CD14-positive monocyte (primary cell): ENCODE data around the gene CACNB4. TPM values are rescaled to one million over a fixed set of nuclear protein-coding genes. Genes with fewer than 3 reads are reported as not detected.
"Not testable (repeated sequence)": the region's sequence is repeated elsewhere in the genome, so short reads cannot be mapped to it uniquely, and the experiment has no call there.

Source experiments
- DNase-seq, 3 donors: peaks; one replicate each; pipeline ENCODE4 v3.0.0-alpha.2; 2011 to 2022
- H2AFZ ChIP-seq: 2 replicates; pipeline ENCODE4 v1.6.0; 2012; ENCODE audit warnings: mild to moderate bottlenecking, low read depth, low read length, inconsistent platforms; ENCODE audit not compliant: insufficient read depth, poor library complexity, severe bottlenecking
- H3K27ac ChIP-seq, 2 donors: 1 replicate in 1 of 2; 2 replicates in 1 of 2; pipeline ENCODE4 v1.5.1; 2012 to 2013; ENCODE audit warnings: low read length in 2 of 2, control low read depth in 1 of 2, inconsistent platforms in 1 of 2, low read depth in 1 of 2, mild to moderate bottlenecking in 1 of 2
- H3K27me3 ChIP-seq, 2 donors: one replicate each; pipeline versions ENCODE4 v1.6.0 to v1.6.1; 2011 to 2013; ENCODE audit warnings: low read length in 2 of 2; ENCODE audit not compliant: control insufficient read depth in 2 of 2, insufficient read depth in 2 of 2
- H3K36me3 ChIP-seq, 2 donors: replicated peaks in 1 of 2; 1 replicate in 1 of 2; 2 replicates in 1 of 2; pipeline versions ENCODE4 v1.5.1 to v1.6.1; 2012 to 2013; ENCODE audit warnings: low read length in 2 of 2, control low read depth in 1 of 2, inconsistent platforms in 1 of 2, mild to moderate bottlenecking in 1 of 2; ENCODE audit not compliant: insufficient read depth in 2 of 2, control insufficient read depth in 1 of 2
- H3K4me1 ChIP-seq, 2 donors: 1 replicate in 1 of 2; 2 replicates in 1 of 2; pipeline versions ENCODE4 v1.5.1 to v1.6.1; 2012 to 2013; ENCODE audit warnings: low read length in 2 of 2, control low read depth in 1 of 2, inconsistent platforms in 1 of 2, mild to moderate bottlenecking in 1 of 2, moderate library complexity in 1 of 2; ENCODE audit not compliant: insufficient read depth in 2 of 2, control insufficient read depth in 1 of 2
- H3K4me2 ChIP-seq: replicated peaks from 2 replicates; pipeline ENCODE3; 2012; ENCODE audit warnings: low read length, moderate library complexity, mild to moderate bottlenecking; ENCODE audit not compliant: poor library complexity, severe bottlenecking; ENCODE audit errors: extremely low read depth
- H3K4me3 ChIP-seq, 3 experiments: fragments of 200-600 bp in 1 of 3; sonication (generic) in 1 of 3; replicated peaks in 1 of 3; 1 replicate in 2 of 3; 2 replicates in 1 of 3; pipeline ENCODE4 v1.5.1; 2011 to 2013; ENCODE audit warnings: low read length in 3 of 3, mild to moderate bottlenecking in 3 of 3, control low read depth in 2 of 3, low read depth in 2 of 3, inconsistent platforms in 1 of 3, moderate library complexity in 1 of 3
- H3K79me2 ChIP-seq: 2 replicates; pipeline ENCODE4 v1.6.0; 2012; ENCODE audit warnings: mild to moderate bottlenecking, control low read depth, inconsistent platforms, low read length, moderate library complexity; ENCODE audit not compliant: insufficient read depth
- H3K9ac ChIP-seq: 2 replicates; pipeline ENCODE4 v1.6.0; 2017; ENCODE audit warnings: low read length, mild to moderate bottlenecking; ENCODE audit not compliant: insufficient read depth, poor library complexity, severe bottlenecking
- H3K9me3 ChIP-seq, 2 donors: replicated peaks in 1 of 2; 1 replicate in 1 of 2; 2 replicates in 1 of 2; pipeline versions ENCODE4 v1.5.1 to v1.6.1; 2012 to 2013; ENCODE audit warnings: low read length in 2 of 2, control low read depth in 1 of 2; ENCODE audit not compliant: control insufficient read depth in 1 of 2, insufficient read depth in 1 of 2
- H4K20me1 ChIP-seq: 2 replicates; pipeline ENCODE4 v1.6.0; 2012; ENCODE audit warnings: mild to moderate bottlenecking, low read length, control low read depth, moderate library complexity; ENCODE audit not compliant: insufficient read depth
- H3K27ac Mint-ChIP-seq, 7 donors: one replicate each; pipeline ENCODE4 v1.8.0; 2020; ENCODE audit warnings: mild to moderate bottlenecking in 7 of 7, mixed read lengths in 7 of 7, moderate library complexity in 6 of 7, inconsistent platforms in 2 of 7
- H3K27me3 Mint-ChIP-seq, 3 donors: one replicate each; pipeline ENCODE4 v1.8.0; 2021 to 2022; ENCODE audit warnings: low read depth in 3 of 3, mild to moderate bottlenecking in 3 of 3, mixed read lengths in 3 of 3, moderate library complexity in 3 of 3, inconsistent platforms in 1 of 3
- H3K36me3 Mint-ChIP-seq, 2 donors: one replicate each; pipeline ENCODE4 v1.8.0; 2020; ENCODE audit warnings: mixed read lengths in 2 of 2, inconsistent platforms in 1 of 2, mild to moderate bottlenecking in 1 of 2
- H3K4me1 Mint-ChIP-seq: one replicate; pipeline ENCODE4 v1.8.0; 2020; ENCODE audit warnings: mild to moderate bottlenecking, mixed read lengths
- H3K4me3 Mint-ChIP-seq, 2 donors: one replicate each; pipeline ENCODE4 v1.8.0; 2020; ENCODE audit warnings: mild to moderate bottlenecking in 2 of 2, mixed read lengths in 2 of 2, moderate library complexity in 1 of 2
- H3K9me3 Mint-ChIP-seq, 7 donors: one replicate each; pipeline ENCODE4 v1.8.0; 2020 to 2022; ENCODE audit warnings: mixed read lengths in 7 of 7, mild to moderate bottlenecking in 6 of 7, moderate library complexity in 6 of 7, inconsistent platforms in 2 of 7
- WGBS: methylation state at CpG from one replicate; pipeline ENCODE4 v1.1.5; 2013; ENCODE audit warnings: missing lambda C conversion rate; ENCODE audit not compliant: insufficient coverage; 5-methylcytosine and 5-hydroxymethylcytosine counted together
- intact Hi-C, 2 donors: fragments of 100-400 bp; cut with micrococcal nuclease; formaldehyde crosslinking; loops; one replicate each; pipeline versions ENCODE4 v1.15.0 to v1.15.1; 2023
- polyA plus RNA-seq, 3 donors: library from polyadenylated mRNA; depleted of rRNA in 1 of 3; unstranded in 2 of 3; stranded (reverse) in 1 of 3; fragments of 300-500 nt in 2 of 3; fragments of >200 nt in 1 of 3; fragmentation: Illumina TruSeq in 2 of 3; gene quantifications; 1 replicate in 2 of 3; 2 replicates in 1 of 3; pipeline ENCODE4 v1.2.3, GENCODE V29; 2012 to 2021
- TF ChIP-seq, protein P1 (sequence below): fragments of 200-600 bp; IDR thresholded peaks from one replicate; pipeline ENCODE4 v1.8.0; 2022; ENCODE audit warnings: antibody characterized with exemption, mild to moderate bottlenecking

The CACNB4 gene
- polyA plus RNA-seq, 3 donors: 0.44 to 1.9 (median 1.1) TPM

DNA sequence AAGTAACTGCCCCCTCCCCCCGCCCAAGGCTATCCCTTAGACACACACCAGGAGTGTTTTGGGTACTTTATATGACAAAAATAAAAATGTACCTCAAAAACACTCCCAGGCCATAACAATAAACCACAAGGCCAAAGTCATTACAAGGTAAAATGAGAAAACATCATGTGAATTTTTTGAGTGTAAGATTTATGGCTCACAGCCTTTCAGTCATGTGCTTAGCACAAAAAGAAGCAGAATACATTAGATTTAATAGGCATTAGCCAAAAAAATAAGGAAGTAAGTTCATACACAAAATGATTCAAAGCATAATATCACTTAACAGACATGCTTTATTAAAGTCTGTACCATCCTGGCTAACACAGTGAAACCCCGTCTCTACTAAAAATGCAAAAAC is 103.7 kb downstream of the CACNB4 start:
- H3K27ac ChIP-seq: no peak overlapping the region
- H3K9me3 ChIP-seq: no peaks in the 10 kb centered on the region
- Mint-ChIP-seq H3K27ac (no peak overlapping the region), H3K36me3 (peaks cover 0 to 3% of the 10 kb centered on the region in 2 donors), H3K9me3 (no peaks in the 10 kb centered on the region), H3K4me3 (no peak overlapping the region), H3K4me1 (peaks cover 4% of the 10 kb centered on the region), H3K27me3 (peaks cover 0 to 2% (median 1%) of the 10 kb centered on the region in 3 donors)
- no peaks in the 10 kb centered on the region for H3K4me1 ChIP-seq
- intact Hi-C loops: no loop called here
- TF ChIP-seq, protein P1, sequence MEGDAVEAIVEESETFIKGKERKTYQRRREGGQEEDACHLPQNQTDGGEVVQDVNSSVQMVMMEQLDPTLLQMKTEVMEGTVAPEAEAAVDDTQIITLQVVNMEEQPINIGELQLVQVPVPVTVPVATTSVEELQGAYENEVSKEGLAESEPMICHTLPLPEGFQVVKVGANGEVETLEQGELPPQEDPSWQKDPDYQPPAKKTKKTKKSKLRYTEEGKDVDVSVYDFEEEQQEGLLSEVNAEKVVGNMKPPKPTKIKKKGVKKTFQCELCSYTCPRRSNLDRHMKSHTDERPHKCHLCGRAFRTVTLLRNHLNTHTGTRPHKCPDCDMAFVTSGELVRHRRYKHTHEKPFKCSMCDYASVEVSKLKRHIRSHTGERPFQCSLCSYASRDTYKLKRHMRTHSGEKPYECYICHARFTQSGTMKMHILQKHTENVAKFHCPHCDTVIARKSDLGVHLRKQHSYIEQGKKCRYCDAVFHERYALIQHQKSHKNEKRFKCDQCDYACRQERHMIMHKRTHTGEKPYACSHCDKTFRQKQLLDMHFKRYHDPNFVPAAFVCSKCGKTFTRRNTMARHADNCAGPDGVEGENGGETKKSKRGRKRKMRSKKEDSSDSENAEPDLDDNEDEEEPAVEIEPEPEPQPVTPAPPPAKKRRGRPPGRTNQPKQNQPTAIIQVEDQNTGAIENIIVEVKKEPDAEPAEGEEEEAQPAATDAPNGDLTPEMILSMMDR: no peak
- H2AFZ ChIP-seq: no peak overlapping the region
- H3K4me2 ChIP-seq: no peak overlapping the region
- H3K36me3 ChIP-seq: no peaks in the 10 kb centered on the region
- H3K4me3 ChIP-seq: no peak overlapping the region
- no peaks in the 10 kb centered on the region for H4K20me1 ChIP-seq
- no peaks in the 10 kb centered on the region for H3K79me2 ChIP-seq
- no peak overlapping the region for H3K9ac ChIP-seq
- WGBS: 80% methylated on average over 1 of the region's 2 CpGs
- no peak for DNase-seq
- no peaks in the 10 kb centered on the region for H3K27me3 ChIP-seq

DNA sequence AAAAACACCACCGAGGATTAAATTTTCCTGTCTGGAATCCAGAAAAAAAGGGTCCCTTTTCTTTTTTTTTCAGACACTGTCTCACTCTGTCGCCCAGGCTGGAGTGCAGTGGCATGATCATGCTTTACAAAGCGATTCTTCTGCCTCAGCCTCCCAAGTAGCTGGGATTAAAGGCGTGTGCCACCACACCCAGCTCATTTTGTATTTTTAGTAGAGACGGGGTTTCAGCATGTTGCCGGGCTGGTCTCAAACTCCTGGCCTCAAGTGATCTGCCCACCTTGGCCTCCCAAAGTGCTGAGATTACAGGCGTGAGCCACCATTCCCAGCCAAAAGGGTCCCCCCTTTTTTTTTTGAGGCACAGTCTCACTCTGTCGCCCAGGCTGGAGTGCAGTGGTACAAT is 104.7 kb downstream of the CACNB4 start:
- H3K4me3 ChIP-seq, H3K4me3 Mint-ChIP-seq, H3K27me3 Mint-ChIP-seq, H3K9me3 ChIP-seq, H3K9ac ChIP-seq, DNase-seq, H2AFZ ChIP-seq, H3K4me1 Mint-ChIP-seq, H3K4me2 ChIP-seq, H3K4me1 ChIP-seq, H3K79me2 ChIP-seq, intact Hi-C loops, H3K27me3 ChIP-seq, H3K9me3 Mint-ChIP-seq, H3K36me3 ChIP-seq, H3K27ac Mint-ChIP-seq, H3K27ac ChIP-seq, H3K36me3 Mint-ChIP-seq, H4K20me1 ChIP-seq: not testable (repeated sequence)
- WGBS: 100% methylated on average over 8 of the region's 8 CpGs
